T-cell (primary cell): Measurements from ENCODE around the gene NRF1. TPM values are rescaled to one million over a fixed set of nuclear protein-coding genes. Genes with fewer than 3 reads are reported as not detected.
A peak's percentile ranks its signal among the peaks of the same experiment; 100 is the strongest.
"Not testable (repeated sequence)": the region's sequence is repeated elsewhere in the genome, so short reads cannot be mapped to it uniquely, and the experiment has no call there.

ENCODE experiments used
- ATAC-seq, 4 experiments: fragments of 200-7000 bp in 3 of 4; fragments of 150-1000 bp in 1 of 4; cut with Tn5 transposase; replicated peaks in 1 of 4; 1 replicate in 3 of 4; 2 replicates in 1 of 4; pipeline ENCODE4 v1.10.0; 2021; ENCODE audit warnings: moderate library complexity in 3 of 4, mild to moderate bottlenecking in 2 of 4, moderate number of reproducible peaks in 1 of 4
- CTCF ChIA-PET, 2 donors: fragments of 300-600 bp; sonication (Branson Sonifier 250); formaldehyde crosslinking; loops; one replicate each; lab custom pipeline; 2022; ENCODE audit warnings: antibody characterized with exemption in 2 of 2; lab: Charles Lee
- POLR2A ChIA-PET, 2 donors: fragments of 300-600 bp; sonication (Branson Sonifier 250); formaldehyde crosslinking; loops; one replicate each; lab custom pipeline; 2022; ENCODE audit warnings: antibody characterized with exemption in 2 of 2; lab: Charles Lee
- DNase-seq, 35 experiments: peaks; one replicate each; pipeline versions ENCODE4 v3.0.0 to v3.0.0-alpha.2; 2013 to 2023
- H3K27ac ChIP-seq: one replicate; pipeline ENCODE4 v1.5.1; 2013; ENCODE audit warnings: low read length
- H3K27me3 ChIP-seq, 2 experiments: replicated peaks in 1 of 2; 1 replicate in 1 of 2; 2 replicates in 1 of 2; pipeline versions ENCODE4 v1.6.1 to v1.7.0; 2013; ENCODE audit warnings: low read length in 1 of 2, mixed read lengths in 1 of 2; ENCODE audit not compliant: control insufficient read depth in 2 of 2, insufficient read depth in 2 of 2; ENCODE audit errors: extremely low read depth in 1 of 2
- H3K36me3 ChIP-seq, 2 donors: 1 replicate in 1 of 2; 2 replicates in 1 of 2; pipeline versions ENCODE4 v1.6.1 to v1.7.0; 2013; ENCODE audit warnings: low read length in 1 of 2; ENCODE audit not compliant: control insufficient read depth in 2 of 2, insufficient read depth in 1 of 2; ENCODE audit errors: extremely low read depth in 1 of 2
- H3K4me1 ChIP-seq, 2 experiments: 1 replicate in 1 of 2; 2 replicates in 1 of 2; pipeline versions ENCODE4 v1.6.1 to v1.7.0; 2013; ENCODE audit warnings: low read length in 2 of 2, mixed read lengths in 1 of 2; ENCODE audit not compliant: insufficient read depth in 2 of 2, control insufficient read depth in 1 of 2; ENCODE audit errors: extremely low read depth in 1 of 2
- H3K4me3 ChIP-seq, 2 donors: 1 replicate in 1 of 2; 2 replicates in 1 of 2; pipeline versions ENCODE4 v1.5.1 to v1.7.0; 2013; ENCODE audit warnings: mild to moderate bottlenecking in 2 of 2, low read length in 1 of 2, moderate library complexity in 1 of 2; ENCODE audit not compliant: control insufficient read depth in 1 of 2; ENCODE audit errors: extremely low read depth in 1 of 2
- H3K9me3 ChIP-seq: 2 replicates; pipeline ENCODE4 v1.7.0; 2013
- H3K27ac Mint-ChIP-seq, 2 donors: one replicate each; pipeline ENCODE4 v1.8.0; 2020 to 2021; ENCODE audit warnings: mild to moderate bottlenecking in 2 of 2, mixed read lengths in 2 of 2
- H3K27me3 Mint-ChIP-seq, 2 donors: one replicate each; pipeline ENCODE4 v1.8.0; 2021 to 2022; ENCODE audit warnings: mixed read lengths in 2 of 2
- H3K36me3 Mint-ChIP-seq: one replicate; pipeline ENCODE4 v1.8.0; 2021; ENCODE audit warnings: mixed read lengths
- H3K4me1 Mint-ChIP-seq, 3 donors: one replicate each; pipeline ENCODE4 v1.8.0; 2020 to 2022; ENCODE audit warnings: mixed read lengths in 3 of 3, mild to moderate bottlenecking in 1 of 3
- H3K4me3 Mint-ChIP-seq, 3 donors: one replicate each; pipeline ENCODE4 v1.8.0; 2020 to 2022; ENCODE audit warnings: mild to moderate bottlenecking in 3 of 3, mixed read lengths in 3 of 3, moderate library complexity in 3 of 3
- H3K9me3 Mint-ChIP-seq, 3 donors: one replicate each; pipeline ENCODE4 v1.8.0; 2020 to 2022; ENCODE audit warnings: mixed read lengths in 3 of 3
- WGBS: methylation state at CpG from one replicate; pipeline ENCODE4 v1.1.5; 2013; ENCODE audit warnings: missing lambda C conversion rate; ENCODE audit not compliant: insufficient coverage; 5-methylcytosine and 5-hydroxymethylcytosine counted together
- total RNA-seq, 35 experiments: library from RNA in 6 of 35; stranded (reverse) in 6 of 35; fragments of 120-200 nt in 1 of 35; gene quantifications; one replicate each; pipeline versions ENCODE4 v1.2.1 to v1.2.4 and lab custom pipeline; 2013 to 2026

NRF1 gene
- total RNA-seq = 10 to 100 TPM; 31.5 to 38.0 (median 35.6) TPM
- total RNA-seq (2013) = 27.7 TPM
- total RNA-seq (lab: John Stamatoyannopoulos, UW) = 18.4 to 49.9 (median 35.9) reads per million in 29 experiments

DNA sequence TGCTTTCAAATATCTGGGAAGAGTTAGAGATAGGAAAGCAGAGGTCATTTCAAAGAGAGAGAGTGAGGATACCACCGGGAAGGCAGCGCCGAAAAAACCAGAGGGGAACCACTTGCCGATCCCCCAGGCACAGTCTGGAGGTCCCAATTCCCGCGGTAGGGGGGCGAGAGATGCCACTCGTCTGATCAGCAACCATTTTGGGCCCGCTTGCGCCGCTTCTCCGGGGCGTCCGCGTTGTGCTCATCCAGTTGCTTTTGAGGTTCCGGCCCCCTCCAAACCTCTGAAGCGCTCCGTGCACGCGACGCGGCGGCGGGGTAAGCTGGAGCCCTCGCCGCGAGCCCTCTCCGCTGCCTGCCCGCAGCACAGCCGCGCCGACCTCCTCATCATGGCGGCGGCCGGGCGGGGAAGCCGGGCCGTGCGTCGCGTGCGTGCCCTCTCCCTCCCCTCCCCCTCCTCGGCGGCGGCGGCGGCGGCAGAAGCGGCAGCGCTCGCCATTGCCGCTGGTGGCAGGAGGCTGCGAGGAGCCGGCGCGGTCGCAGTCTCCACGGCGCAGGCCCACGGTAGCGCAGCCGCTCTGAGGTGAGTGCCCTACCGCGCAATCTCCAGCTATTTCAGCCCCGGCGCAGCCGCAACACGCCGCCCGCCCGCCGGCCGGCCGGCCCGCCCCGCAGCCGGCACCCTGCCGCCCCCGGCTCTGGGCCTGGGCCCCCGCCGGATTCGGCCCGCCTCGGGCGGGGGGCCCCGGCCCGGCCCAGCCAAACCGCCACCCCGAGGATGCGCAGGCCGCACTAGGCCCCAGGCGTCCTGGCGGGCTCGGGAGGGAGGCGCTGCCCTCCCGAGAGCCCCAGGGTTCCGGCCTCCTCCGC is at the start of gene NRF1:
Gene NRF1 (plus strand): TSS at position 475 of the 866 bp plus-strand sequence. CDS start 45,632 bp downstream, outside the sequence.
- ATAC-seq (peak; percentile 85 to 92 (median 88)), DNase-seq (peak; percentile 84 to 97 (median 90))
- Histone ChIP-seq H3K27ac (peak within 1 kb of the TSS; percentile 73), H3K4me1 (peaks cover 27 to 42% of the 10 kb centered on the region in 2 experiments), H3K9me3 (no peaks in the 10 kb centered on the region), H3K4me3 (peak within 1 kb of the TSS; percentile 69 to 92), H3K27me3 (no peaks in the 10 kb centered on the region), H3K36me3 (peaks cover 0 to 9% of the 10 kb centered on the region in 2 donors)
- Mint-ChIP-seq H3K9me3 (no peaks in the 10 kb centered on the region), H3K4me1 (peaks cover 57 to 64% (median 64%) of the 10 kb centered on the region in 3 donors), H3K27ac (peak within 1 kb of the TSS; percentile 95 to 96), H3K27me3 (no peaks in the 10 kb centered on the region), H3K4me3 (peak within 1 kb of the TSS; percentile 91 to 94 (median 93)), H3K36me3 (peaks cover 6% of the 10 kb centered on the region)
- POLR2A ChIA-PET = interaction anchor here (0.5 to 1.0 kb wide), 6 partner anchors 25 to 388 kb away, joined by 3 to 6 read pairs (median 3); no protein-coding TSS in a partner anchor
- WGBS = under 1% methylated on average over 94 of the region's 98 CpGs
- CTCF ChIA-PET = interaction anchor here (0.6 to 1.8 kb wide), 3 partner anchors 26 to 95 kb away, joined by 4 to 7 read pairs (median 6); no protein-coding TSS in a partner anchor

DNA sequence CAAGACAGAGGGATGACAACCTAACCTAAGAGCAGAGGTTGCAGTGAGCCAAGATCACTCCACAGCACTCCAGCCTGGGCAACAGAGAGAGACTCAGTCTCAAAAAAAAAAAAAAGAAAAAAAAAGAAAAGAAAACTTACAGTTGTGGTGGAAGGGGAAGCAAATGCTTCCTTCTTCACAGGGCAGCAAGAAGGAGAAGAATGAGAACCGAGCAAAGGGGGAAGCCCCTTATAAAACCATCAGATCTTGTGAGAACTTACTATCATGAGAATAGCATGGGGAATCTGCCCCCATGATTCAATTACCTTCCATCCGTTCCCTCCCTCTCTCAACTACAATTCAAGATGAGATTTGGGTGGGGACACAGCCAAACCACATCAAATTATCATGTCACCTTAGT is 45.2 kb upstream of the NRF1 start:
- H3K27ac Mint-ChIP-seq, H3K36me3 ChIP-seq, H3K9me3 ChIP-seq, H3K27ac ChIP-seq, POLR2A ChIA-PET, H3K27me3 ChIP-seq, H3K36me3 Mint-ChIP-seq, H3K4me1 Mint-ChIP-seq, H3K4me3 ChIP-seq, H3K9me3 Mint-ChIP-seq, H3K4me1 ChIP-seq, ATAC-seq, H3K4me3 Mint-ChIP-seq, DNase-seq: not testable (repeated sequence)
- WGBS = no CpG with 5 or more reads among the region's 2 CpGs
- peaks cover 25 to 26% of the 10 kb centered on the region in 2 donors for H3K27me3 Mint-ChIP-seq
- CTCF ChIA-PET = interaction anchor here in 1 of 2 donors (0.6 kb wide), 1 partner anchor 120 kb away, joined by 3 read pairs; no protein-coding TSS in a partner anchor

DNA sequence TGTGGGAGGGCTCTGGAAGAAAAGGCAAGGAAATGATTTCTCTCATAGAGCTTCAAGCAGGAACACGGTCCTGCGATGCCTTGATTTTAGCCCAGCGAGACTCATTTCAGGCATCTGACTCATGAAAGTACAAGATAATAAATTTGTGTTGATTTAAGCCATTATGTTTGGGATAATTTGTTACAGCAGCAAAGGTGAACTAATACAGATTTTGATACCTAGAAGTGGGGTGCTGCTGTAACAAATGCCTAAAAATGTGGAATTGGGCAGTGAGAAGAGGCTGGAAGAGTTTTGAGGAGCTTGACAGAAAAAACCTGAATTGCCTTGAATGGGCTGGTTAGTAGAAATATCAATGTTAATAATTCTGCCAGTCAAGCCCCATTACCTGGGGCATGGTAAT is 44.1 kb upstream of the NRF1 start:
- ATAC-seq (no peak), DNase-seq (no peak)
- Histone ChIP-seq H3K27me3 (peaks cover 0 to 12% of the 10 kb centered on the region in 2 experiments), H3K4me3 (no peak overlapping the region), H3K9me3 (no peaks in the 10 kb centered on the region), H3K27ac (no peak overlapping the region), H3K4me1 (no peaks in the 10 kb centered on the region), H3K36me3 (no peaks in the 10 kb centered on the region)
- 95% methylated on average over 3 of the region's 3 CpGs for WGBS
- ChIA-PET CTCF (interaction anchor here in 1 of 2 donors (0.6 to 0.7 kb wide), 2 partner anchors 125 to 461 kb away, joined by 4 read pairs; no protein-coding TSS in a partner anchor), POLR2A (interaction anchor here in 1 of 2 donors (0.6 kb wide), 1 partner anchor 55 kb away, joined by 3 read pairs; no protein-coding TSS in a partner anchor)
- Mint-ChIP-seq H3K27ac (no peak overlapping the region), H3K9me3 (peaks cover 7% of the 10 kb centered on the region in 3 donors), H3K4me1 (peaks cover 3 to 6% (median 3%) of the 10 kb centered on the region in 3 donors), H3K27me3 (peaks cover 25 to 26% of the 10 kb centered on the region in 2 donors), H3K36me3 (peaks cover 8% of the 10 kb centered on the region), H3K4me3 (no peak overlapping the region)

DNA sequence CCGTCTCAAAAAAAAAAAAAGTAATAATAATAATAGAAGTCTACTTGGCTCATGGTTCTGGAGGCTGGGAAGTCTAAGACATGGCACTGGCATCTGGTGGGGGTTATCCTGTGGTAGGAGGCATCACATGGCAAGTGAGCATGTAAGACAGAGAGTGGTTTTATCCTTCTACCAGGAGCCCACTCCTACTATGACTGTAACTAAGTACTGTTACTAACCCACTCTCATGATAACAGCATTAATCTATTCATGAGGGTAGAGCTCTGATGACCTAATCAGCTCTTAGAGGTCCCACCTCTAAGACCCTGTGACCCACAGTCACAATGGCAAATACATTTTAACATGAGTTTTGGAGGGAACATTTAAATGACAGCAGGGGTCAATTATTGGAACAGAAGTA is 43.3 kb upstream of the NRF1 start:
- Histone ChIP-seq H3K36me3 (no peaks in the 10 kb centered on the region), H3K9me3 (no peaks in the 10 kb centered on the region), H3K27ac (no peak overlapping the region), H3K27me3 (peaks cover 0 to 12% of the 10 kb centered on the region in 2 experiments), H3K4me1 (no peaks in the 10 kb centered on the region), H3K4me3 (no peak overlapping the region)
- Mint-ChIP-seq H3K27ac (no peak overlapping the region), H3K9me3 (peaks cover 7% of the 10 kb centered on the region in 3 donors), H3K36me3 (peaks cover 8% of the 10 kb centered on the region), H3K27me3 (peaks cover 20 to 26% of the 10 kb centered on the region in 2 donors), H3K4me1 (peaks cover 3 to 6% (median 3%) of the 10 kb centered on the region in 3 donors), H3K4me3 (no peak overlapping the region)
- ChIA-PET POLR2A (interaction anchor here in 1 of 2 donors (0.6 kb wide), 1 partner anchor 31 kb away, joined by 3 read pairs; no protein-coding TSS in a partner anchor), CTCF (interaction anchor here in 1 of 2 donors (0.7 kb wide), 1 partner anchor 126 kb away, joined by 4 read pairs; no protein-coding TSS in a partner anchor)
- DNase-seq (no peak), ATAC-seq (no peak)
- no CpG with 5 or more reads among the region's 1 CpG for WGBS

DNA sequence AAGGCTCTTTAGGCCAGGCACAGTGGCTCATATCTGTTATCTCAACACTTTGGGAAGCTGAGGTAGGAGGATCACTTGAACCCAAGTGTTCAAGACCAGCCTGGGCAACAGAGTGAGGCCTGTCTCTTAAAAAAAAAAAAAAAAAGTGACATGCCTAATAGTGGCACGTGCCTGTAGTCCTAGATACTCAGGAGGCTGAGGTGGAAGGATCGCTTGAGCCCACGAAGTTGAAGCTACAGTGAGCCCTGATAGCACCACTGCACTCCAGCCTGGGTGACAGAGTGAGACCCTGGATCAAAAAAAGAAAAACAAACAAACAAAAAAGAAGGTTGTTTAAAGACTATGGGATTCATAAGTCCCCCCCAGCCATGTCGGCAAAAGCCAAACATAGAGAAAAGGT is 42.2 kb upstream of the NRF1 start:
- no peaks in the 10 kb centered on the region for H3K4me1 ChIP-seq
- POLR2A ChIA-PET = no interaction called here
- H3K9me3 ChIP-seq = no peaks in the 10 kb centered on the region
- H3K27ac ChIP-seq = no peak overlapping the region
- Mint-ChIP-seq H3K27ac (no peak overlapping the region), H3K4me1 (peaks cover 3 to 6% (median 3%) of the 10 kb centered on the region in 3 donors), H3K4me3 (no peak overlapping the region), H3K27me3 (peaks cover 15 to 18% of the 10 kb centered on the region in 2 donors), H3K9me3 (peaks cover 7% of the 10 kb centered on the region in 3 donors), H3K36me3 (peaks cover 8% of the 10 kb centered on the region)
- ATAC-seq (no peak), DNase-seq (no peak)
- H3K27me3 ChIP-seq = peaks cover 0 to 8% of the 10 kb centered on the region in 2 experiments
- H3K4me3 ChIP-seq = no peak overlapping the region
- CTCF ChIA-PET = interaction anchor here in 1 of 2 donors (0.5 kb wide), 1 partner anchor 272 kb away, joined by 3 read pairs; no protein-coding TSS in a partner anchor
- no CpG with 5 or more reads among the region's 4 CpGs for WGBS
- no peaks in the 10 kb centered on the region for H3K36me3 ChIP-seq

DNA sequence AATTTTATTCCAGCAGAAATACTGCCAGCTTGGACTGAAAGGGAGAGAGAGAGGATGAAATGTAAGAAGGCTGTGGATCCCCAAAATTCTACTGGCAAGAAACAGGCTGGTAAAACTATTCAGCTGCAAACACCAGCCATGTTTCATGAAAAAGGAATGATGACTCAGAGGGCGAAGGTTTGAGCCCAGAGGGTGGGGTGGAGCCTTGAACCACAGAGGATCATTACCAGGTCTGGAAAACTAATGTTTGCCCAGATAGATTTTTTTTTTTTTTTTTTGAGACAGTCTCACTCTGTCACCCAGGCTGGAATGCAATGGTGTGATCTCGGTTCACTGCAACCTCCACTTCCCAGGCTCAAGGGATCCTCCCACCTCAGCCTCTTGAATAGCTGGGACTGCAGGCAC is 41.7 kb upstream of the NRF1 start:
- POLR2A ChIA-PET = no interaction called here

More for the DNA sequence above, 41.7 kb upstream of the NRF1 start:
- 60% methylated on average over 1 of the region's 2 CpGs for WGBS
- Mint-ChIP-seq H3K4me3 (no peak overlapping the region), H3K4me1 (peaks cover 3 to 6% (median 3%) of the 10 kb centered on the region in 3 donors), H3K27me3 (peaks cover 11 to 16% of the 10 kb centered on the region in 2 donors), H3K36me3 (peaks cover 8% of the 10 kb centered on the region), H3K9me3 (peaks cover 7% of the 10 kb centered on the region in 3 donors), H3K27ac (no peak overlapping the region)
- Histone ChIP-seq H3K9me3 (no peaks in the 10 kb centered on the region), H3K36me3 (no peaks in the 10 kb centered on the region), H3K27me3 (peaks cover 0 to 5% of the 10 kb centered on the region in 2 experiments), H3K4me1 (no peaks in the 10 kb centered on the region), H3K27ac (no peak overlapping the region), H3K4me3 (no peak overlapping the region)
- CTCF ChIA-PET = no interaction called here
- DNase-seq (no peak), ATAC-seq (no peak)
